Fibroblast of mammary gland (primary cell): ENCODE data around the gene SLC6A7.

Experiments used
- DNase-seq: peaks from one replicate; pipeline ENCODE4 v3.0.0-alpha.2; 2010; ENCODE audit warnings: low read depth
- H3K4me3 ChIP-seq: 2 replicates; pipeline ENCODE4 v1.5.1; 2011; ENCODE audit warnings: low read depth, mild to moderate bottlenecking, low read length, moderate library complexity; ENCODE audit not compliant: control insufficient read depth
- CTCF ChIP-seq: conservative IDR thresholded peaks from 2 replicates; pipeline ENCODE4 v1.5.1; 2011; ENCODE audit warnings: low read depth, low read length, inconsistent platforms; ENCODE audit not compliant: control insufficient read depth, insufficient read depth

The SLC6A7 gene

GRCh38 chr5:150160448-150161081 is 29.3 kb upstream of the SLC6A7 start:
- no peak overlapping the region for H3K4me3 ChIP-seq
- DNase-seq: no peak
- no peak for TF ChIP-seq CTCF

GRCh38 chr5:150161242-150162141 is 28.4 kb upstream of the SLC6A7 start:
- peak; percentile 96 for TF ChIP-seq CTCF
- H3K4me3 ChIP-seq: no peak overlapping the region
- DNase-seq: peak; percentile 75

GRCh38 chr5:150162142-150162513 is 27.7 kb upstream of the SLC6A7 start:
- DNase-seq: no peak
- H3K4me3 ChIP-seq: no peak overlapping the region
- TF ChIP-seq CTCF: no peak

- no peak overlapping the region for H3K4me3 ChIP-seq
- no peak for TF ChIP-seq CTCF
- no peak for DNase-seq
Measured at GRCh38 chr5:150163035-150163434, 26.8 kb upstream of the SLC6A7 start.

- H3K4me3 ChIP-seq: no peak overlapping the region
- no peak for DNase-seq
- peak; percentile 27 for TF ChIP-seq CTCF
Measured at GRCh38 chr5:150163547-150164059, 26.3 kb upstream of the SLC6A7 start.

- no peak for TF ChIP-seq CTCF
- no peak overlapping the region for H3K4me3 ChIP-seq
- DNase-seq: peak; percentile 62
Measured at GRCh38 chr5:150164211-150164980, 25.5 kb upstream of the SLC6A7 start.
